Caco-2 (cell line): Measurements from ENCODE around the gene PDE4D. TPM values are rescaled to one million over a fixed set of nuclear protein-coding genes. Genes with fewer than 3 reads are reported as not detected.

Experiments used
- BruUV-seq: library from RNA; stranded (reverse); fragments of 400-500 nt; replicated peaks from 2 replicates; lab custom pipeline; 2021; lab: Mats Ljungman, UMichigan
- CTCF ChIA-PET: fragments of 300-600 bp; sonication (Branson Sonifier 250); formaldehyde crosslinking; loops from one replicate; lab custom pipeline; 2022; ENCODE audit warnings: antibody characterized with exemption; lab: Charles Lee
- POLR2A ChIA-PET: fragments of 300-600 bp; sonication (Branson Sonifier 250); formaldehyde crosslinking; loops from one replicate; lab custom pipeline; 2022; ENCODE audit warnings: antibody characterized with exemption; lab: Charles Lee
- DNase-seq, 2 experiments: peaks; one replicate each; pipeline versions ENCODE4 v3.0.0 to v3.0.0-alpha.2; 2020 to 2022
- H3K27me3 ChIP-seq: replicated peaks from 2 replicates; pipeline ENCODE4 v1.6.0; 2011; ENCODE audit warnings: low read length; ENCODE audit not compliant: control insufficient read depth, insufficient read depth
- H3K36me3 ChIP-seq: 2 replicates; pipeline ENCODE4 v1.5.1; 2011; ENCODE audit warnings: low read length; ENCODE audit not compliant: control insufficient read depth, insufficient read depth
- H3K4me1 ChIP-seq: fragments of 250-450 bp; sonication (Bioruptor Pico); 2 replicates; pipeline ENCODE4 v1.5.1; 2020; ENCODE audit warnings: mild to moderate bottlenecking
- H3K4me3 ChIP-seq: 2 replicates; pipeline ENCODE4 v1.5.1; 2011; ENCODE audit warnings: low read depth, mild to moderate bottlenecking, control low read depth, low read length
- H3K9me3 ChIP-seq: fragments of 250-450 bp; sonication (Bioruptor Pico); 2 replicates; pipeline ENCODE4 v1.5.1; 2020; ENCODE audit warnings: mild to moderate bottlenecking, moderate library complexity
- H3K27ac Mint-ChIP-seq: one replicate; pipeline ENCODE4 v1.8.0; 2022; ENCODE audit warnings: mixed read lengths; ENCODE audit not compliant: unreplicated experiment
- H3K27me3 Mint-ChIP-seq: one replicate; pipeline ENCODE4 v1.8.0; 2022; ENCODE audit warnings: mixed read lengths; ENCODE audit not compliant: insufficient read depth, unreplicated experiment
- H3K36me3 Mint-ChIP-seq: one replicate; pipeline ENCODE4 v1.8.0; 2022; ENCODE audit warnings: mild to moderate bottlenecking, mixed read lengths; ENCODE audit not compliant: insufficient read depth, unreplicated experiment
- H3K4me1 Mint-ChIP-seq: one replicate; pipeline ENCODE4 v1.8.0; 2022; ENCODE audit warnings: low read depth, mixed read lengths; ENCODE audit not compliant: unreplicated experiment
- H3K4me3 Mint-ChIP-seq: one replicate; pipeline ENCODE4 v1.8.0; 2022; ENCODE audit warnings: mild to moderate bottlenecking, moderate library complexity, mixed read lengths; ENCODE audit not compliant: unreplicated experiment
- H3K9me3 Mint-ChIP-seq: one replicate; pipeline ENCODE4 v1.8.0; 2022; ENCODE audit warnings: mixed read lengths; ENCODE audit not compliant: unreplicated experiment
- intact Hi-C: fragments of 100-400 bp; cut with micrococcal nuclease; formaldehyde crosslinking; loops from one replicate; pipeline ENCODE4 v1.10.0; 2022; ENCODE audit not compliant: unreplicated experiment
- total RNA-seq: library from RNA; stranded (reverse); gene quantifications from 2 replicates; pipeline ENCODE4 v1.2.3, GENCODE V29; 2022
- TF ChIP-seq, protein P1 (sequence below), 2 experiments: fragments of 200-600 bp in 1 of 2; IDR thresholded peaks; 1 replicate in 1 of 2; 2 replicates in 1 of 2; pipeline versions ENCODE4 v1.5.1 to v1.8.0; 2011 to 2022; ENCODE audit warnings: antibody characterized with exemption in 1 of 2, control low read depth in 1 of 2, inconsistent platforms in 1 of 2, low read depth in 1 of 2, low read length in 1 of 2, mild to moderate bottlenecking in 1 of 2, moderate library complexity in 1 of 2; ENCODE audit not compliant: insufficient read depth in 1 of 2, severe bottlenecking in 1 of 2, unreplicated experiment in 1 of 2

Gene PDE4D
- total RNA-seq, 1 experiment from 2014 or later, result 89.8 TPM

DNA sequence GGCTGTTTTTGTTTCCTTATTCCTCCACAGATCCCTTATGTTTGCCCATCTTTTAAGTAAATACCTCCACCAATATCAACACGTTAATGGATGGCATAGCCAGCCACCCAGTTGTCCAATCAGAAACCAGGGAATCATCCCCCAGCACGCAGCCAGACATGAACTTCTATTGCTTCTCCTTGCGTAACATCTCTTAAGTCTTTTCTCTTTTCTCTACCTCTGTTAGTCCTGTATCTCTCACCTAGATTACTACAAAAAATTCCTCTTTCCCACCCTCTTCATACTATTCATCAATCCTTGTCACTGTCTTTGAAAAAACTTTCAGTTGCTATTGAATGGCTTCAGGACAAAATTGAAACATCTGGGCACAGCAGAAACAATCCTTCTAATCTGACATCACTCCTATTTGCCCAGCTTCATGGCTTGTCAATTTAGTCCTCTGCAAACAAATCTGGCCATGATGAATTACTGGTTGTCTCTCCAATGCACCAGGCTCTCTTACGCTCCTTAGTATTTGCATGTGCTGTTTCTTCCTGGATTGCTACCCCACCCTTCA lies 961.4 kb downstream of the PDE4D start:
- no peak overlapping the region for H3K4me3 Mint-ChIP-seq
- H3K36me3 ChIP-seq, result no peaks in the 10 kb centered on the region
- peaks cover 22% of the 10 kb centered on the region for H3K4me1 Mint-ChIP-seq
- no peaks in the 10 kb centered on the region for H3K36me3 Mint-ChIP-seq
- no peak overlapping the region for H3K27ac Mint-ChIP-seq
- CTCF ChIA-PET, result no interaction called here
- peak in 1 of 2 experiments; percentile 11 for DNase-seq
- POLR2A ChIA-PET, result no interaction called here
- BruUV-seq, result no TSS peak
- H3K27me3 ChIP-seq, result no peaks in the 10 kb centered on the region
- peaks cover 2% of the 10 kb centered on the region; the same call in 1 of the 2 replicates for H3K4me1 ChIP-seq
- TF ChIP-seq, protein P1, sequence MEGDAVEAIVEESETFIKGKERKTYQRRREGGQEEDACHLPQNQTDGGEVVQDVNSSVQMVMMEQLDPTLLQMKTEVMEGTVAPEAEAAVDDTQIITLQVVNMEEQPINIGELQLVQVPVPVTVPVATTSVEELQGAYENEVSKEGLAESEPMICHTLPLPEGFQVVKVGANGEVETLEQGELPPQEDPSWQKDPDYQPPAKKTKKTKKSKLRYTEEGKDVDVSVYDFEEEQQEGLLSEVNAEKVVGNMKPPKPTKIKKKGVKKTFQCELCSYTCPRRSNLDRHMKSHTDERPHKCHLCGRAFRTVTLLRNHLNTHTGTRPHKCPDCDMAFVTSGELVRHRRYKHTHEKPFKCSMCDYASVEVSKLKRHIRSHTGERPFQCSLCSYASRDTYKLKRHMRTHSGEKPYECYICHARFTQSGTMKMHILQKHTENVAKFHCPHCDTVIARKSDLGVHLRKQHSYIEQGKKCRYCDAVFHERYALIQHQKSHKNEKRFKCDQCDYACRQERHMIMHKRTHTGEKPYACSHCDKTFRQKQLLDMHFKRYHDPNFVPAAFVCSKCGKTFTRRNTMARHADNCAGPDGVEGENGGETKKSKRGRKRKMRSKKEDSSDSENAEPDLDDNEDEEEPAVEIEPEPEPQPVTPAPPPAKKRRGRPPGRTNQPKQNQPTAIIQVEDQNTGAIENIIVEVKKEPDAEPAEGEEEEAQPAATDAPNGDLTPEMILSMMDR (IDR thresholded peaks at IDR 0.05; ENCODE audit: insufficient read depth in 1 of 2, low read depth in 1 of 2, low read length in 1 of 2, severe bottlenecking in 1 of 2, unreplicated experiment in 1 of 2), result no peak
- H3K9me3 ChIP-seq, result no peaks in the 10 kb centered on the region
- H3K9me3 Mint-ChIP-seq, result no peaks in the 10 kb centered on the region
- no peaks in the 10 kb centered on the region for H3K27me3 Mint-ChIP-seq
- intact Hi-C loops, result no loop called here
- no peak overlapping the region for H3K4me3 ChIP-seq

DNA sequence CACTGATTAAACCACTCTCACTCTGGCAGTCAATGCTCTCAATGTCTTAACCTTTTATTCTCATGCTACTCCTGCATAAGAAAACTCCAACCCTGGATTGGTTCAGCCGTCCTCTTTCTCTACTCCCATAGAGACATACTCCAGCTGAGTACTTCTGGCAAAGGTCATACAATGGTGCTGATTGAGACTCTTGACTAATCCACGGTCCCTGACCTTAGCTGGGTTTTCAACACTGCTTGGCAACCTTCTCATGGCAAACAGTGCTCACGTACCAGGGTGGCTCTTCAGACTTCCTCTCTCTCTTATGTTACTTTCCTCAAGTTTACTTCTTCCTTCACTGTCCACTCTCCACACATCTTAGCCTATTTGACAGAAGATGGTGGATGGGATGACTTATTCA lies 963.0 kb downstream of the PDE4D start:
- intact Hi-C loops, result no loop called here
- CTCF ChIA-PET, result no interaction called here
- TF ChIP-seq, protein P1 (IDR thresholded peaks at IDR 0.05; ENCODE audit: insufficient read depth in 1 of 2, low read depth in 1 of 2, low read length in 1 of 2, severe bottlenecking in 1 of 2, unreplicated experiment in 1 of 2), result no peak
- peaks cover 13% of the 10 kb centered on the region for H3K4me1 ChIP-seq
- Mint-ChIP-seq H3K4me3 (no peak overlapping the region), H3K27me3 (no peaks in the 10 kb centered on the region), H3K27ac (no peak overlapping the region), H3K9me3 (no peaks in the 10 kb centered on the region), H3K4me1 (peaks cover 23% of the 10 kb centered on the region), H3K36me3 (no peaks in the 10 kb centered on the region)
- H3K9me3 ChIP-seq, result no peaks in the 10 kb centered on the region
- no peak for DNase-seq
- no TSS peak for BruUV-seq
- POLR2A ChIA-PET, result no interaction called here
- H3K27me3 ChIP-seq, result no peaks in the 10 kb centered on the region
- no peaks in the 10 kb centered on the region for H3K36me3 ChIP-seq
- H3K4me3 ChIP-seq, result no peak overlapping the region

DNA sequence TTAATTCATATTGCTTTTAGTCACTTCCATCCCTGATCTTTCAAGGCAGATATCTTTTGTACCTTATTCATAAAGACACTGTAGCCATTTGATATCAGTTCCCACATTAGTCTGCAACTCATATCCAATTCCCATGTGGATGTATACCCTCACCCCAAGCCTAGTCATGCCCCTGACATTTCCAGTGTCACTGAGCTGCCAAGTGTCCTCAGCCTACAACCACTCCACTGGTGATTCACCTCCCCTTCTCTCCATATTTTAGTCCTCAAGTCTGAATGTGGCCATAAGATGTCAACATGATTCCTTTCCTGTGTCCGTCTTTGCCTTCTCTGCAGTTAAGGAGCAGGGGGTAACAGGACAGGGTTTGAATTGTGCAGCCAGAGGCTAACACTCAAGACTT lies 963.8 kb downstream of the PDE4D start:
- no peak overlapping the region for H3K4me3 Mint-ChIP-seq
- H3K4me3 ChIP-seq, result no peak overlapping the region
- H3K36me3 Mint-ChIP-seq, result no peaks in the 10 kb centered on the region
- H3K27me3 ChIP-seq, result no peaks in the 10 kb centered on the region
- CTCF ChIA-PET, result no interaction called here
- no peaks in the 10 kb centered on the region for H3K9me3 ChIP-seq
- POLR2A ChIA-PET, result no interaction called here
- H3K27ac Mint-ChIP-seq, result no peak overlapping the region
- intact Hi-C loops, result no loop called here
- TF ChIP-seq, protein P1 (IDR thresholded peaks at IDR 0.05; ENCODE audit: insufficient read depth in 1 of 2, low read depth in 1 of 2, low read length in 1 of 2, severe bottlenecking in 1 of 2, unreplicated experiment in 1 of 2), result no peak
- H3K9me3 Mint-ChIP-seq, result no peaks in the 10 kb centered on the region
- peaks cover 13% of the 10 kb centered on the region for H3K4me1 ChIP-seq
- no TSS peak for BruUV-seq
- no peaks in the 10 kb centered on the region for H3K36me3 ChIP-seq
- peaks cover 23% of the 10 kb centered on the region for H3K4me1 Mint-ChIP-seq
- no peak for DNase-seq
- H3K27me3 Mint-ChIP-seq, result no peaks in the 10 kb centered on the region
